ENCODE measurements around the gene LRRC34. TPM values are rescaled to one million over a fixed set of nuclear protein-coding genes. Genes with fewer than 3 reads are reported as not detected.

Gene LRRC34
- total and polyA plus RNA-seq, 3 donors from 2014 or later, result 9.4 to 32.8 (median 9.7) TPM

- Histone ChIP-seq H3K9me3 (no peaks in the 10 kb centered on the region), H3K27me3 (no peaks in the 10 kb centered on the region), H3K36me3 (ENCODE audit: low read depth, missing control alignments) (no peaks in the 10 kb centered on the region), H3K27ac (no peak overlapping the region), H3K4me1 (no peaks in the 10 kb centered on the region), H3K4me3 (no peak overlapping the region)
- intact Hi-C loops (cut with DNase I; ENCODE audit: low total_unique reads), result no loop called here
- WGBS, 2 donors, result 55 to 77% methylated on average over 4 of the region's 4 CpGs
- TF ChIP-seq POLR2A (IDR thresholded peaks at IDR 0.05), result no peak
- TF ChIP-seq CTCF (IDR thresholded peaks at IDR 0.05), result no peak
- no peak for DNase-seq
Observed at GRCh38 chr3:169841171-169841570, 28.5 kb upstream of the LRRC34 start.

- no peaks in the 10 kb centered on the region for H3K9me3 ChIP-seq
- WGBS, 2 donors, result 90 to 94% methylated on average over 1 of the region's 1 CpG
- no peak overlapping the region for H3K4me3 ChIP-seq
- no peak overlapping the region for H3K27ac ChIP-seq
- DNase-seq, result no peak
- intact Hi-C loops (cut with DNase I; ENCODE audit: low total_unique reads), result no loop called here
- TF ChIP-seq POLR2A (IDR thresholded peaks at IDR 0.05) (no peak), CTCF (IDR thresholded peaks at IDR 0.05) (no peak)
- no peaks in the 10 kb centered on the region for H3K4me1 ChIP-seq
- H3K36me3 ChIP-seq (ENCODE audit: low read depth, missing control alignments), result no peaks in the 10 kb centered on the region
- H3K27me3 ChIP-seq, result no peaks in the 10 kb centered on the region
Observed at GRCh38 chr3:169838511-169839030, 25.9 kb upstream of the LRRC34 start.

- 87 to 89% methylated on average over 3 of the region's 3 CpGs for WGBS, 2 donors
- no peak overlapping the region for H3K27ac ChIP-seq
- TF ChIP-seq POLR2A (IDR thresholded peaks at IDR 0.05), result no peak
- TF ChIP-seq CTCF (IDR thresholded peaks at IDR 0.05), result no peak
- intact Hi-C loops (cut with DNase I; ENCODE audit: low total_unique reads), result no loop called here
- no peaks in the 10 kb centered on the region for H3K27me3 ChIP-seq
- DNase-seq, result no peak
- no peaks in the 10 kb centered on the region for H3K9me3 ChIP-seq
- H3K4me3 ChIP-seq, result no peak overlapping the region
- no peaks in the 10 kb centered on the region for H3K36me3 ChIP-seq (ENCODE audit: low read depth, missing control alignments)
- no peaks in the 10 kb centered on the region for H3K4me1 ChIP-seq
Observed at GRCh38 chr3:169836942-169837275, 24.2 kb upstream of the LRRC34 start.

GRCh38 chr3:169836078-169836941 is 23.6 kb upstream of the LRRC34 start:
- no peaks in the 10 kb centered on the region for H3K9me3 ChIP-seq
- 77 to 92% methylated on average over 5 of the region's 5 CpGs for WGBS, 2 donors
- no peak for DNase-seq
- H3K27ac ChIP-seq, result no peak overlapping the region
- no peaks in the 10 kb centered on the region for H3K4me1 ChIP-seq
- H3K27me3 ChIP-seq, result no peaks in the 10 kb centered on the region
- no peak overlapping the region for H3K4me3 ChIP-seq
- no peaks in the 10 kb centered on the region for H3K36me3 ChIP-seq (ENCODE audit: low read depth, missing control alignments)
- no peak for TF ChIP-seq CTCF (IDR thresholded peaks at IDR 0.05)
- intact Hi-C loops (cut with DNase I; ENCODE audit: low total_unique reads), result no loop called here

- DNase-seq, result no peak
- 43 to 77% methylated on average over 1 of the region's 1 CpG for WGBS, 2 donors
- TF ChIP-seq POLR2A (IDR thresholded peaks at IDR 0.05) (no peak), CTCF (IDR thresholded peaks at IDR 0.05) (no peak)
Observed at GRCh38 chr3:169835533-169835932, 22.8 kb upstream of the LRRC34 start.

More at GRCh38 chr3:169835533-169835932, 22.8 kb upstream of the LRRC34 start:
- no peak overlapping the region for H3K27ac ChIP-seq
- intact Hi-C loops (cut with DNase I; ENCODE audit: low total_unique reads), result no loop called here
- H3K9me3 ChIP-seq, result no peaks in the 10 kb centered on the region
- no peaks in the 10 kb centered on the region for H3K27me3 ChIP-seq
- no peaks in the 10 kb centered on the region for H3K36me3 ChIP-seq (ENCODE audit: low read depth, missing control alignments)
- no peaks in the 10 kb centered on the region for H3K4me1 ChIP-seq
- H3K4me3 ChIP-seq, result no peak overlapping the region
